ENCODE measurements around the gene ZNF805.
"Not testable (repeated sequence)": the region's sequence is repeated elsewhere in the genome, so short reads cannot be mapped to it uniquely, and the experiment has no call there.

The ZNF805 gene

GRCh38 chr19:57245959-57246358, 5.5 kb downstream of the ZNF805 start:
- no peak overlapping the region for H3K9ac ChIP-seq (ENCODE audit: low read length)
- no peak overlapping the region for H3K27ac ChIP-seq (ENCODE audit: low read depth, low read length, poor library complexity, severe bottlenecking)
- no peaks in the 10 kb centered on the region for H3K27me3 ChIP-seq (ENCODE audit: insufficient read depth, low read length)
- no peak overlapping the region for H3K4me2 ChIP-seq (ENCODE audit: low read length)
- H3K4me3 ChIP-seq (ENCODE audit: low read depth, low read length, poor library complexity, severe bottlenecking) = no peak overlapping the region
- H3K4me1 ChIP-seq (ENCODE audit: insufficient read depth, low read length, severe bottlenecking) = peaks cover 16% of the 10 kb centered on the region
- no peak for TF ChIP-seq CTCF (IDR thresholded peaks at IDR 0.05; ENCODE audit: low read length)
- no peak for TF ChIP-seq EZH2 (IDR thresholded peaks at IDR 0.05; ENCODE audit: borderline replicate concordance, low read length)
- H3K36me3 ChIP-seq (ENCODE audit: insufficient read depth, low read length) = peaks cover 62% of the 10 kb centered on the region
- no peaks in the 10 kb centered on the region for H4K20me1 ChIP-seq (ENCODE audit: insufficient read depth, low read length)
- no peaks in the 10 kb centered on the region for H3F3A ChIP-seq (ENCODE audit: insufficient read depth, low read length)
- H2AFZ ChIP-seq (ENCODE audit: low read length) = no peak overlapping the region
- no peaks in the 10 kb centered on the region for H3K9me2 ChIP-seq (ENCODE audit: low read depth, low read length)
- H3K9me3 ChIP-seq (ENCODE audit: low read length) = no peaks in the 10 kb centered on the region
- peaks cover 21% of the 10 kb centered on the region for H3K79me2 ChIP-seq (ENCODE audit: insufficient read depth, low read length)

- H3K27ac ChIP-seq (ENCODE audit: low read depth, low read length, poor library complexity, severe bottlenecking) = no peak overlapping the region
- H2AFZ ChIP-seq (ENCODE audit: low read length) = no peak overlapping the region
- no peak overlapping the region for H3K9ac ChIP-seq (ENCODE audit: low read length)
- H3K4me2 ChIP-seq (ENCODE audit: low read length) = no peak overlapping the region
- no peaks in the 10 kb centered on the region for H3K27me3 ChIP-seq (ENCODE audit: insufficient read depth, low read length)
- H3K36me3 ChIP-seq (ENCODE audit: insufficient read depth, low read length) = peaks cover 86% of the 10 kb centered on the region
- H3K4me3 ChIP-seq (ENCODE audit: low read depth, low read length, poor library complexity, severe bottlenecking) = no peak overlapping the region
- H3K79me2 ChIP-seq (ENCODE audit: insufficient read depth, low read length) = no peaks in the 10 kb centered on the region
- H3K9me3 ChIP-seq (ENCODE audit: low read length) = no peaks in the 10 kb centered on the region
- TF ChIP-seq EZH2 (IDR thresholded peaks at IDR 0.05; ENCODE audit: borderline replicate concordance, low read length) = no peak
- no peak for TF ChIP-seq CTCF (IDR thresholded peaks at IDR 0.05; ENCODE audit: low read length)
- no peaks in the 10 kb centered on the region for H4K20me1 ChIP-seq (ENCODE audit: insufficient read depth, low read length)
- no peaks in the 10 kb centered on the region; the same call in 1 of the 2 replicates for H3F3A ChIP-seq (ENCODE audit: insufficient read depth, low read length)
- H3K4me1 ChIP-seq (ENCODE audit: insufficient read depth, low read length, severe bottlenecking) = no peaks in the 10 kb centered on the region
- H3K9me2 ChIP-seq (ENCODE audit: low read depth, low read length) = no peaks in the 10 kb centered on the region
Observed at GRCh38 chr19:57248646-57249045, 8.2 kb downstream of the ZNF805 start.

GRCh38 chr19:57249329-57249728, 8.9 kb downstream of the ZNF805 start:
- peaks cover 88% of the 10 kb centered on the region for H3K36me3 ChIP-seq (ENCODE audit: insufficient read depth, low read length)
- no peak overlapping the region for H3K9ac ChIP-seq (ENCODE audit: low read length)
- H2AFZ ChIP-seq (ENCODE audit: low read length) = no peak overlapping the region
- H3K79me2 ChIP-seq (ENCODE audit: insufficient read depth, low read length) = no peaks in the 10 kb centered on the region
- H3K27ac ChIP-seq (ENCODE audit: low read depth, low read length, poor library complexity, severe bottlenecking) = no peak overlapping the region
- H3K4me1 ChIP-seq (ENCODE audit: insufficient read depth, low read length, severe bottlenecking) = no peaks in the 10 kb centered on the region
- H3K4me2 ChIP-seq (ENCODE audit: low read length) = no peak overlapping the region
- H3F3A ChIP-seq (ENCODE audit: insufficient read depth, low read length) = no peaks in the 10 kb centered on the region; the same call in 1 of the 2 replicates
- no peaks in the 10 kb centered on the region for H3K9me3 ChIP-seq (ENCODE audit: low read length)
- H3K9me2 ChIP-seq (ENCODE audit: low read depth, low read length) = no peaks in the 10 kb centered on the region
- no peak overlapping the region for H3K4me3 ChIP-seq (ENCODE audit: low read depth, low read length, poor library complexity, severe bottlenecking)
- H4K20me1 ChIP-seq (ENCODE audit: insufficient read depth, low read length) = no peaks in the 10 kb centered on the region
- no peak for TF ChIP-seq EZH2 (IDR thresholded peaks at IDR 0.05; ENCODE audit: borderline replicate concordance, low read length)
- TF ChIP-seq CTCF (IDR thresholded peaks at IDR 0.05; ENCODE audit: low read length) = no peak
- no peaks in the 10 kb centered on the region for H3K27me3 ChIP-seq (ENCODE audit: insufficient read depth, low read length)

GRCh38 chr19:57253767-57254166, 13.3 kb downstream of the ZNF805 start:
- peaks cover 74% of the 10 kb centered on the region for H3K36me3 ChIP-seq (ENCODE audit: insufficient read depth, low read length)
- not testable (repeated sequence) for H3K4me2 ChIP-seq (ENCODE audit: low read length); H3K27me3 ChIP-seq (ENCODE audit: insufficient read depth, low read length); H3K9ac ChIP-seq (ENCODE audit: low read length); H3K4me1 ChIP-seq (ENCODE audit: insufficient read depth, low read length, severe bottlenecking); H3K79me2 ChIP-seq (ENCODE audit: insufficient read depth, low read length); H3K9me3 ChIP-seq (ENCODE audit: low read length); H3F3A ChIP-seq (ENCODE audit: insufficient read depth, low read length); H3K27ac ChIP-seq (ENCODE audit: low read depth, low read length, poor library complexity, severe bottlenecking); H2AFZ ChIP-seq (ENCODE audit: low read length); H3K9me2 ChIP-seq (ENCODE audit: low read depth, low read length); H4K20me1 ChIP-seq (ENCODE audit: insufficient read depth, low read length); H3K4me3 ChIP-seq (ENCODE audit: low read depth, low read length, poor library complexity, severe bottlenecking)

Data from OCI-LY1 (cell line).